ENCODE measurements around the gene PARD3.

PARD3 gene

DNA sequence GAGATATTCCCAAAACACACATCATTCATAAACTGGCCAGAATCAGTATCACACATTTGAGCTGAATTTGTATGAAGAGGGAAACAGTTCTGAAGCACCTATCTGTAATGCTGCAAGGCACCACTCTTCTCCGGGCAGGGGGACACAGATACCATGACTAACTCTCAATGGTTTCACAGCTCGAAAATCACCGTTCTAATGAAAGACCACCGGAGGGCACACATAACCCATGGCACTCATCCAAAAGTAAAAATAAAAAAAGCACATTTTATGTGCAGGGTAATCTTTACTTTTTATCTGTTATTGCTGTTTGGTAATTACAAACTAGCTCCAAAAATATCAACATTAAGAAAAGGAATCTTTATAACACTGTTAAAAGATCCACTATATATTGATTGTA, 137.5 kb downstream of the PARD3 start:
- DNase-seq (ENCODE audit: low read depth, low spot score): no peak
- H3K4me3 ChIP-seq (ENCODE audit: low read depth, low read length): no peak overlapping the region
- CTCF ChIA-PET: interaction anchor here (0.8 to 0.9 kb wide), 2 partner anchors 32 to 283 kb away, joined by 3 read pairs; no protein-coding TSS in a partner anchor
- no peak for TF ChIP-seq CTCF (IDR thresholded peaks at IDR 0.05; ENCODE audit: insufficient read depth, low read length, missing control alignments)
- POLR2A ChIA-PET: no interaction called here

DNA sequence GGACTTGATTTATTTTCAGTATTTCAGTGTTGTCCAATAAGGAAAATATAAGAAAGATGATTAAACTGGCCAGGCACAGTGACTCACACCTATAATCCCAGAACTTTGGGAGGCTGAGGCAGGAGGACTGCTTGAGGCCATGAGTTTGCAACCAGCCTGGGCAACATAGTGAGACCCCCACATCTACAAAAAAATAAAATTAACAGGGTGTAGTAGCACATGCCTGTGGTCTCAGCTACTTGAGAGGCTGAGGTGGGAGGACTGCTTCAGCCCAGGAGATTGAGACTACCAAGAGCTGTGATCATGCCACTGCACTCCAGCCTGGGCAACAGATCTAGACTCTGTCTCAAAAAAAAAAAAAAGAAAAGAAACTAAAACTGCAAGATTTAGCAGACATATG, 138.0 kb downstream of the PARD3 start:
- H3K4me3 ChIP-seq (ENCODE audit: low read depth, low read length): no peak overlapping the region
- no peak for DNase-seq (ENCODE audit: low read depth, low spot score)
- CTCF ChIA-PET: interaction anchor here (0.8 to 0.9 kb wide), 2 partner anchors 32 to 283 kb away, joined by 3 read pairs; no protein-coding TSS in a partner anchor
- POLR2A ChIA-PET: no interaction called here
- TF ChIP-seq CTCF (IDR thresholded peaks at IDR 0.05; ENCODE audit: insufficient read depth, low read length, missing control alignments): no peak

DNA sequence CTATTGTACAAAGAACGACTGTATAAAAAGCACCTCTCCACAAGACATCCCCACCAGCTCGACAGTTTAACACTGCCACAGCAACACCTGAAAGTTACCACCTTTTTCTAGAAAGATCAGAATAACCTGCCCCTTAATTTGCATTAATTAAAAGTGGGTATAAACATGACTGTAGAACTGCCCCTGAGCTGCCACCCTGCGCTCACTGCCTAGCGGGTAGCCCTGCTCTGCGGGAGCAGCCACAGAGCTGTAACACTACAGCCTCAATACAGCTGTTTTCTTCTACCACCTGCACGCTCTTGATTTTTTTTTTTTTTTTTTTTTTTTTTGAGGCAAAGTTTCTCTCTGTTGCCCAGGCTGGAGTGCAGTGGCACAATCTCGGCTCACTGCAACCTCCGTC, 140.9 kb downstream of the PARD3 start:
- TF ChIP-seq CTCF (IDR thresholded peaks at IDR 0.05; ENCODE audit: insufficient read depth, low read length, missing control alignments): no peak
- ChIA-PET CTCF (interaction anchor here (2.4 kb wide), 1 partner anchor 19 kb away, joined by 11 read pairs; no protein-coding TSS in a partner anchor), POLR2A (no interaction called here)
- no peak for DNase-seq (ENCODE audit: low read depth, low spot score)
- H3K4me3 ChIP-seq (ENCODE audit: low read depth, low read length): no peak overlapping the region

- DNase-seq (ENCODE audit: low read depth, low spot score): no peak
- POLR2A ChIA-PET: no interaction called here
- no peak for TF ChIP-seq CTCF (IDR thresholded peaks at IDR 0.05; ENCODE audit: insufficient read depth, low read length, missing control alignments)
- no peak overlapping the region for H3K4me3 ChIP-seq (ENCODE audit: low read depth, low read length)
- CTCF ChIA-PET: no interaction called here
Measured at GRCh38 chr10:34670081-34670480, 145.0 kb downstream of the PARD3 start.

DNA sequence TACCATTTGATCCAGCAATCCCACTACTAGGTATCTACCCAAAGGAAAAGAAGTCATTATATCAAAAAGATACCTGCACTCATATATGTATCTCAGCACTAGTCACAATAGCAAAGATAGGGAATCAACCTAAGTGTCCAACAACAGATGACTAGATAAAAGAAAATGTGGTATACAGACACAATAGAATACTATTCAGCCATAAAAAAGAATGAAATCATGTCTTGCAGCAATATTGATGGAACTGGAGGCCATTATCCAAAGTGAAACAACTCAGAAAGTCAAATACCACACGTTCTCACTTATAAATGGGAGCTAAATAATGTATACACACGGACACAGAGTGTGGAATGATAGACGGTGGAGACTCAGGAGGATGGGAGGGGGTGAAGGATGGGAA, 146.0 kb downstream of the PARD3 start:
- POLR2A ChIA-PET: no interaction called here
- CTCF ChIA-PET: no interaction called here

DNA sequence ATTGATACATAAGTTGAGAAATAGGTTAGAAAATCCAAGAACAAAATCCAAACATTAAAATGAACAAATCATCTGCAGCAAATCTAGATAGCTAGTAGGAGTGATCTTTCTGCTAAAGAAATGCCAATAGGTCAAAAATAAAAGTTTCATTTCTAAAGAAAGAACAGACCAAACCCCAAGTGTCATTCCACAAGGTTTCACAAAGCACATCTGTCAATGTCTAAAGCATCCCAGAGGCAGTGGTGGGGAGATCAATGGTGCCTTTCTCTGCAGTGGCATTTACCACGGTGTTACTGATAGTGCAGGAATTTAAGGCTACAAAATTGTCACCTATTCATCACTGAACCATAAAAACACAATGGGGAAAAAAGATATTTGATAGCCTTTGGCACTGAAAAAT, 147.9 kb downstream of the PARD3 start:
- ChIA-PET CTCF (interaction anchor here (1.3 to 4.9 kb wide), 5 partner anchors 11 to 360 kb away, joined by 3 to 45 read pairs (median 22); no protein-coding TSS in a partner anchor), POLR2A (no interaction called here)
- no peak for TF ChIP-seq CTCF (IDR thresholded peaks at IDR 0.05; ENCODE audit: insufficient read depth, low read length, missing control alignments)
- H3K4me3 ChIP-seq (ENCODE audit: low read depth, low read length): no peak overlapping the region
- no peak for DNase-seq (ENCODE audit: low read depth, low spot score)

More for the DNA sequence above, 146.0 kb downstream of the PARD3 start:
- no peak for TF ChIP-seq CTCF (IDR thresholded peaks at IDR 0.05; ENCODE audit: insufficient read depth, low read length, missing control alignments)
- DNase-seq (ENCODE audit: low read depth, low spot score): no peak
- no peak overlapping the region for H3K4me3 ChIP-seq (ENCODE audit: low read depth, low read length)

All from AG04449 (cell line).